ENCODE results near the gene CLPSL1. TPM values are rescaled to one million over a fixed set of nuclear protein-coding genes. Genes with fewer than 3 reads are reported as not detected.

CLPSL1 gene
- total and polyA plus RNA-seq, 2 experiments from 2014 or later: not detected

DNA sequence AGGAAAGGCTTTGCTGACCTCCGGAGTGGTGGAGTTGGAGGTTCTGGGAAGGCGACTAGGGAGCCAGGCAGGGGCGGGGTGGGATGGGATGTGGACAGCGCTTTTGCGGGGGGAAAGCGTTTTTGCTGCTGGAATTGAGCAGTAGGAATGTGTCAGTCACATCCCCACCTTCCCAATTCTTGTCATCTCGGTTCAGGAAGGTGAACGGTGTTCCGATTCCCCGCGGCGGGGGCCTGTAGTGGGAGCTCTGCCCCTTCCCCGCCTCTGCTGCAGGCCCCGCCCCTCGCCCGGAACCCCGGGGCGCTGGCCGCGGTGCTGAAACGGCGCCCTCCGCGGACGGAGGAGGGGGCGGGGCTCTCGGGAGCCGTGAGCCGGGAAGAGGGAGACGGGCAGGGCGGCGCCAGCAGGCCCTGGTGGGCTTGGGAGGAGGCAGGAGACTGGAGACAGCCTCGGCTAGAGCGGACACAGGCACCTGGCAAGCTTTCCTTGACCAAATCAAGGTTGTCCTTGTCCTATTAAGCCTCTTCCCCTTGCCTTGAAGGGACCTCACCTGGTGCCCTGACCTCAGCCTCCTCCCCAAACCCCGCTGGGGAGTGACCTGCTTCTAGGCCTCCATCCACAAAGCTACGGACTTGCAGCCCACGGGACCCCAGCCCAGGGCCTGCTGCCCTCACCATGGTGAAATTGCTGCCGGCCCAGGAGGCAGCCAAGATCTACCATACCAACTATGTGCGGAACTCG lies 24.3 kb downstream of the CLPSL1 start, which contains the start of gene LHFPL5 (continued):
- TF ChIP-seq, protein P1, sequence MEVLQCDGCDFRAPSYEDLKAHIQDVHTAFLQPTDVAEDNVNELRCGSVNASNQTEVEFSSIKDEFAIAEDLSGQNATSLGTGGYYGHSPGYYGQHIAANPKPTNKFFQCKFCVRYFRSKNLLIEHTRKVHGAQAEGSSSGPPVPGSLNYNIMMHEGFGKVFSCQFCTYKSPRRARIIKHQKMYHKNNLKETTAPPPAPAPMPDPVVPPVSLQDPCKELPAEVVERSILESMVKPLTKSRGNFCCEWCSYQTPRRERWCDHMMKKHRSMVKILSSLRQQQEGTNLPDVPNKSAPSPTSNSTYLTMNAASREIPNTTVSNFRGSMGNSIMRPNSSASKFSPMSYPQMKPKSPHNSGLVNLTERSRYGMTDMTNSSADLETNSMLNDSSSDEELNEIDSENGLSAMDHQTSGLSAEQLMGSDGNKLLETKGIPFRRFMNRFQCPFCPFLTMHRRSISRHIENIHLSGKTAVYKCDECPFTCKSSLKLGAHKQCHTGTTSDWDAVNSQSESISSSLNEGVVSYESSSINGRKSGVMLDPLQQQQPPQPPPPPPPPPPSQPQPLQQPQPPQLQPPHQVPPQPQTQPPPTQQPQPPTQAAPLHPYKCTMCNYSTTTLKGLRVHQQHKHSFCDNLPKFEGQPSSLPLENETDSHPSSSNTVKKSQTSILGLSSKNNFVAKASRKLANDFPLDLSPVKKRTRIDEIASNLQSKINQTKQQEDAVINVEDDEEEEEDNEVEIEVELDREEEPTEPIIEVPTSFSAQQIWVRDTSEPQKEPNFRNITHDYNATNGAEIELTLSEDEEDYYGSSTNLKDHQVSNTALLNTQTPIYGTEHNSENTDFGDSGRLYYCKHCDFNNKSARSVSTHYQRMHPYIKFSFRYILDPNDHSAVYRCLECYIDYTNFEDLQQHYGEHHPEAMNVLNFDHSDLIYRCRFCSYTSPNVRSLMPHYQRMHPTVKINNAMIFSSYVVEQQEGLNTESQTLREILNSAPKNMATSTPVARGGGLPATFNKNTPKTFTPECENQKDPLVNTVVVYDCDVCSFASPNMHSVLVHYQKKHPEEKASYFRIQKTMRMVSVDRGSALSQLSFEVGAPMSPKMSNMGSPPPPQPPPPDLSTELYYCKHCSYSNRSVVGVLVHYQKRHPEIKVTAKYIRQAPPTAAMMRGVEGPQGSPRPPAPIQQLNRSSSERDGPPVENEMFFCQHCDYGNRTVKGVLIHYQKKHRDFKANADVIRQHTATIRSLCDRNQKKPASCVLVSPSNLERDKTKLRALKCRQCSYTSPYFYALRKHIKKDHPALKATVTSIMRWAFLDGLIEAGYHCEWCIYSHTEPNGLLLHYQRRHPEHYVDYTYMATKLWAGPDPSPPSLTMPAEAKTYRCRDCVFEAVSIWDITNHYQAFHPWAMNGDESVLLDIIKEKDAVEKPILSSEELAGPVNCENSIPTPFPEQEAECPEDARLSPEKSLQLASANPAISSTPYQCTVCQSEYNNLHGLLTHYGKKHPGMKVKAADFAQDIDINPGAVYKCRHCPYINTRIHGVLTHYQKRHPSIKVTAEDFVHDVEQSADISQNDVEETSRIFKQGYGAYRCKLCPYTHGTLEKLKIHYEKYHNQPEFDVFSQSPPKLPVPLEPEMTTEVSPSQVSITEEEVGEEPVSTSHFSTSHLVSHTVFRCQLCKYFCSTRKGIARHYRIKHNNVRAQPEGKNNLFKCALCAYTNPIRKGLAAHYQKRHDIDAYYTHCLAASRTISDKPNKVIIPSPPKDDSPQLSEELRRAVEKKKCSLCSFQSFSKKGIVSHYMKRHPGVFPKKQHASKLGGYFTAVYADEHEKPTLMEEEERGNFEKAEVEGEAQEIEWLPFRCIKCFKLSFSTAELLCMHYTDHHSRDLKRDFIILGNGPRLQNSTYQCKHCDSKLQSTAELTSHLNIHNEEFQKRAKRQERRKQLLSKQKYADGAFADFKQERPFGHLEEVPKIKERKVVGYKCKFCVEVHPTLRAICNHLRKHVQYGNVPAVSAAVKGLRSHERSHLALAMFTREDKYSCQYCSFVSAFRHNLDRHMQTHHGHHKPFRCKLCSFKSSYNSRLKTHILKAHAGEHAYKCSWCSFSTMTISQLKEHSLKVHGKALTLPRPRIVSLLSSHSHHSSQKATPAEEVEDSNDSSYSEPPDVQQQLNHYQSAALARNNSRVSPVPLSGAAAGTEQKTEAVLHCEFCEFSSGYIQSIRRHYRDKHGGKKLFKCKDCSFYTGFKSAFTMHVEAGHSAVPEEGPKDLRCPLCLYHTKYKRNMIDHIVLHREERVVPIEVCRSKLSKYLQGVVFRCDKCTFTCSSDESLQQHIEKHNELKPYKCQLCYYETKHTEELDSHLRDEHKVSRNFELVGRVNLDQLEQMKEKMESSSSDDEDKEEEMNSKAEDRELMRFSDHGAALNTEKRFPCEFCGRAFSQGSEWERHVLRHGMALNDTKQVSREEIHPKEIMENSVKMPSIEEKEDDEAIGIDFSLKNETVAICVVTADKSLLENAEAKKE (CRISPR knock-in tag; IDR thresholded peaks at IDR 0.05): no peak

DNA sequence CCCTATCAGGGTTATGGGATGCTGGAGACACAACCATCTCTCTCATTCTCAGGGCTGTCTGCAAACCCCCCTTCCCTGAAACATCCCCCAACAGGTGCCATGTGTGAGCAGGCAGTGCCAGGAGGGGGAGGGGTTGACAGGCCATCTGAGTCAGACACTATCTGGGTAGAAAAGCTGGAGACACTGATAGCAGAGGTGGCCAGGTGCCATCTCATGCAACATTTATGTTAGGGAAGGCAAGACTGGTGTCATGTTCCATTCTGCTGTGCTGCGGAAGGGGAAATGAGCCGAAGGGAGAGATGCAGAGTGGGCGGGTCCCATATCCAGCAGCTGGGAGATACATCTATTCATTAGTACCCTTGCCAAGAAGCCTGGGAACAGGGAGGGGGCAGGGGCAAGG lies 27.9 kb downstream of the CLPSL1 start:
- peaks cover 5% of the 10 kb centered on the region; the same call in 1 of the 2 replicates for H3K4me1 ChIP-seq (ENCODE audit: insufficient read depth)
- no peak for TF ChIP-seq POLR2AphosphoS5 (IDR thresholded peaks at IDR 0.05; ENCODE audit: low read depth)
- TF ChIP-seq, protein P2, sequence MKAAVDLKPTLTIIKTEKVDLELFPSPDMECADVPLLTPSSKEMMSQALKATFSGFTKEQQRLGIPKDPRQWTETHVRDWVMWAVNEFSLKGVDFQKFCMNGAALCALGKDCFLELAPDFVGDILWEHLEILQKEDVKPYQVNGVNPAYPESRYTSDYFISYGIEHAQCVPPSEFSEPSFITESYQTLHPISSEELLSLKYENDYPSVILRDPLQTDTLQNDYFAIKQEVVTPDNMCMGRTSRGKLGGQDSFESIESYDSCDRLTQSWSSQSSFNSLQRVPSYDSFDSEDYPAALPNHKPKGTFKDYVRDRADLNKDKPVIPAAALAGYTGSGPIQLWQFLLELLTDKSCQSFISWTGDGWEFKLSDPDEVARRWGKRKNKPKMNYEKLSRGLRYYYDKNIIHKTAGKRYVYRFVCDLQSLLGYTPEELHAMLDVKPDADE (IDR thresholded peaks at IDR 0.05): no peak
- no peak for TF ChIP-seq ZNF114 (CRISPR knock-in tag; IDR thresholded peaks at IDR 0.05)
- TF ChIP-seq, protein P1 (CRISPR knock-in tag; IDR thresholded peaks at IDR 0.05): no peak
- TF ChIP-seq JUNB (IDR thresholded peaks at IDR 0.05; ENCODE audit: unreplicated experiment): no peak
- TF ChIP-seq STAT1 (IDR thresholded peaks at IDR 0.05; ENCODE audit: unreplicated experiment): no peak
- TF ChIP-seq ZNF331 (CRISPR knock-in tag; IDR thresholded peaks at IDR 0.05; ENCODE audit: low read depth): no peak
- no peak for TF ChIP-seq EZH2 (IDR thresholded peaks at IDR 0.05; ENCODE audit: low read depth, unreplicated experiment)

More for the DNA sequence above, 27.9 kb downstream of the CLPSL1 start:
- Mint-ChIP-seq H3K4me3 (no peak overlapping the region), H3K27ac (no peak overlapping the region), H3K9me3 (no peaks in the 10 kb centered on the region), H3K27me3 (ENCODE audit: insufficient read depth, low read depth, poor library complexity) (peaks cover 5% of the 10 kb centered on the region), H3K36me3 (ENCODE audit: low read depth) (no peaks in the 10 kb centered on the region), H3K4me1 (peaks cover 9% of the 10 kb centered on the region)
- Histone ChIP-seq H3K4me2 (no peak overlapping the region), H3F3A (replicated peaks; ENCODE audit: low read depth) (no peaks in the 10 kb centered on the region), H3K79me2 (replicated peaks; ENCODE audit: insufficient read depth) (no peaks in the 10 kb centered on the region), H3K36me3 (ENCODE audit: insufficient read depth) (no peaks in the 10 kb centered on the region), H3K4me3 (no peak overlapping the region), H3K27me3 (ENCODE audit: insufficient read depth) (no peaks in the 10 kb centered on the region), H3K9me2 (ENCODE audit: insufficient read depth) (no peaks in the 10 kb centered on the region), H2AFZ (no peak overlapping the region), H3K27ac (ENCODE audit: low read depth) (no peak overlapping the region), H4K20me1 (replicated peaks; ENCODE audit: insufficient read depth) (no peaks in the 10 kb centered on the region)
- no peak for DNase-seq (ENCODE audit: low spot score)
- no peak for ATAC-seq

Data from GM23338 (cell line).